ENCODE data around the gene PCBP3. TPM values are rescaled to one million over a fixed set of nuclear protein-coding genes. Genes with fewer than 3 reads are reported as not detected.

Gene PCBP3
- total and polyA plus RNA-seq, 2 of the 8 experiments (the other 6 are each of a cell fraction or from before 2014, with no cell fraction given): 3.5 to 6.3 TPM

DNA sequence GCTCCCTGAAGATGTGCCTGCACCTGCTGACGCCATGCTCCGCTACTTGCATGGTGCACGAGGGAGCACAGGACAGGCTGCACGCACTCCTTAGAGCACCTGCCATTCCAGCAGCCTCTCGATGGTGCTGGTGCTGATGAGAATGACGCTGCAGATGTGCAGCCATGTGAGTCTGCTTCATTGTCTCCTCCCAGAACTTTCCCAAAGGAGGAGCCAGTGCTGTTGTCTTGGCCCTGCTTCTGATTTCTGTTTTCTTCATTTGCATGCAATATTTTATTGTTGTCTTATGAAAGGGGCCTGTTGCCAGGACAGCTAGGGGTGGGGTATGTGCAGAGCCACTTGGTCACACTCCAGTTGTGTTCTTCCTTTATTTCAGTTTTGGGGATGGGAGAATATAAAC, 70.1 kb downstream of the PCBP3 start:
- no peaks in the 10 kb centered on the region for H3K79me2 ChIP-seq (ENCODE audit: control insufficient read depth in 1 of 2, insufficient read depth in 2 of 2, low read length in 2 of 2)
- H3K79me1 ChIP-seq (ENCODE audit: low read depth, low read length): no peaks in the 10 kb centered on the region
- ChIA-PET CTCF (ENCODE audit: partially characterized antibody) (no interaction called here), POLR2A (ENCODE audit: partially characterized antibody) (no interaction called here)
- H2BK120ac ChIP-seq (replicated peaks; ENCODE audit: low read depth, low read length): no peak overlapping the region
- no peak overlapping the region for H3K4me3 ChIP-seq (ENCODE audit: extremely low read depth in 1 of 4, insufficient read depth in 2 of 4, low read depth in 3 of 4, low read length in 4 of 4)
- no peaks in the 10 kb centered on the region for H3K36me3 ChIP-seq (ENCODE audit: control insufficient read depth in 2 of 4, insufficient read depth in 4 of 4, low read length in 3 of 4)
- H2BK20ac ChIP-seq (ENCODE audit: low read length): no peak overlapping the region
- H2BK15ac ChIP-seq (ENCODE audit: low read length): no peak overlapping the region
- no peak overlapping the region for H3K27ac ChIP-seq (ENCODE audit: low read depth, low read length)
- FAIRE-seq: no peak
- H3K23ac ChIP-seq (ENCODE audit: insufficient read length): no peak overlapping the region
- no peaks in the 10 kb centered on the region for H3K9me3 ChIP-seq (ENCODE audit: insufficient read depth in 2 of 2, low read depth in 1 of 2, low read length in 1 of 2)
- no peak overlapping the region for H4K91ac ChIP-seq (replicated peaks; ENCODE audit: insufficient read length, low read length)
- no peaks in the 10 kb centered on the region for H3K4me1 ChIP-seq (replicated peaks in 1 of 4; ENCODE audit: control insufficient read depth in 3 of 4, insufficient read depth in 4 of 4, low read length in 3 of 4)
- H4K5ac ChIP-seq (ENCODE audit: insufficient read length, low read depth, low read length): no peak overlapping the region
- H3K56ac ChIP-seq (replicated peaks; ENCODE audit: insufficient read length, low read depth, low read length): no peak overlapping the region
- H2BK12ac ChIP-seq (ENCODE audit: low read depth, low read length): no peak overlapping the region
- 79% methylated on average over 6 of the region's 6 CpGs; no CpG with 5 or more reads in 1 of the 2 experiments for WGBS, 2 experiments (ENCODE audit: extremely low coverage in 1 of 2, insufficient coverage in 1 of 2, insufficient read length in 1 of 2, insufficient replicate concordance in 2 of 2, low coverage in 1 of 2, low lambda C conversion rate in 2 of 2, missing lambda C conversion rate in 1 of 2)
- H3K27me3 ChIP-seq (replicated peaks in 1 of 4; ENCODE audit: control insufficient read depth in 3 of 4, extremely low read depth in 1 of 4, insufficient read depth in 3 of 4, low read length in 3 of 4): peaks cover 0 to 1% (median 0%) of the 10 kb centered on the region in 4 experiments; a peak in 2 of 7 replicates
- H2AFZ ChIP-seq (ENCODE audit: low read length): no peak overlapping the region
- DNase-seq (ENCODE audit: low read depth in 1 of 2, low spot score in 2 of 2): peak in 1 of 2 experiments; percentile 10
- no peaks in the 10 kb centered on the region; the same call in 1 of the 2 replicates for H3K23me2 ChIP-seq (ENCODE audit: low read depth, low read length)
- no peak overlapping the region for H2BK5ac ChIP-seq (ENCODE audit: low read depth, low read length)
- H3K9ac ChIP-seq (replicated peaks in 1 of 4; ENCODE audit: extremely low read depth in 1 of 4, low read depth in 3 of 4, low read length in 3 of 4): no peak overlapping the region
- no peak overlapping the region for H4K8ac ChIP-seq (ENCODE audit: extremely low read depth, insufficient read depth, low read length)
- H3K4me2 ChIP-seq (ENCODE audit: insufficient read depth in 1 of 2, low read depth in 2 of 2, low read length in 2 of 2): no peak overlapping the region
- no peaks in the 10 kb centered on the region for H4K20me1 ChIP-seq (replicated peaks in 1 of 2; ENCODE audit: control insufficient read depth in 1 of 2, insufficient read depth in 2 of 2, low read length in 2 of 2)
- H2AK5ac ChIP-seq (ENCODE audit: low read depth, low read length): no peak overlapping the region
- H3K18ac ChIP-seq (ENCODE audit: extremely low read depth, low read length): no peak overlapping the region
- H3K14ac ChIP-seq (ENCODE audit: insufficient read length): no peak overlapping the region
- H3K4ac ChIP-seq (replicated peaks; ENCODE audit: insufficient read length, low read depth, low read length): no peak overlapping the region
- no peak for TF ChIP-seq RBBP5 (IDR thresholded peaks at IDR 0.05; ENCODE audit: borderline replicate concordance, low read depth, low read length)
